Calu3 (cell line): ENCODE measurements around the gene GTF2F2. TPM values are rescaled to one million over a fixed set of nuclear protein-coding genes. Genes with fewer than 3 reads are reported as not detected.

Source experiments
- BruUV-seq: library from RNA; stranded (reverse); fragments of 400-500 nt; replicated peaks from 2 replicates; lab custom pipeline; 2021; lab: Mats Ljungman, UMichigan
- CTCF ChIA-PET: fragments of 300-600 bp; sonication (Branson Sonifier 250); formaldehyde crosslinking; loops from one replicate; lab custom pipeline; 2022; ENCODE audit warnings: antibody characterized with exemption; lab: Charles Lee
- DNase-seq: peaks from one replicate; pipeline ENCODE4 v3.0.0; 2022
- H3K27ac Mint-ChIP-seq: one replicate; pipeline ENCODE4 v1.8.0; 2022; ENCODE audit warnings: mixed read lengths; ENCODE audit not compliant: unreplicated experiment
- H3K27me3 Mint-ChIP-seq: one replicate; pipeline ENCODE4 v1.8.0; 2022; ENCODE audit warnings: mixed read lengths; ENCODE audit not compliant: unreplicated experiment
- H3K36me3 Mint-ChIP-seq: one replicate; pipeline ENCODE4 v1.8.0; 2022; ENCODE audit warnings: mild to moderate bottlenecking, moderate library complexity, mixed read lengths; ENCODE audit not compliant: insufficient read depth, unreplicated experiment
- H3K4me1 Mint-ChIP-seq: one replicate; pipeline ENCODE4 v1.8.0; 2022; ENCODE audit warnings: mild to moderate bottlenecking, low read depth, mixed read lengths; ENCODE audit not compliant: unreplicated experiment
- H3K4me3 Mint-ChIP-seq: one replicate; pipeline ENCODE4 v1.8.0; 2022; ENCODE audit warnings: mild to moderate bottlenecking, low read depth, moderate library complexity, mixed read lengths; ENCODE audit not compliant: unreplicated experiment
- H3K9me3 Mint-ChIP-seq: one replicate; pipeline ENCODE4 v1.8.0; 2022; ENCODE audit warnings: low read depth, mixed read lengths; ENCODE audit not compliant: unreplicated experiment
- intact Hi-C: fragments of 100-400 bp; cut with micrococcal nuclease; formaldehyde crosslinking; loops from one replicate; pipeline ENCODE4 v1.10.0; 2022; ENCODE audit not compliant: unreplicated experiment
- total RNA-seq: library from RNA; stranded (reverse); gene quantifications from 2 replicates; pipeline ENCODE4 v1.2.3, GENCODE V29; 2022
- TF ChIP-seq, protein P1 (sequence below): fragments of 200-600 bp; IDR thresholded peaks from one replicate; pipeline ENCODE4 v1.8.0; 2022; ENCODE audit warnings: antibody characterized with exemption; ENCODE audit not compliant: unreplicated experiment

The GTF2F2 gene
- total RNA-seq, 1 experiment from 2014 or later, result 23.9 TPM

DNA sequence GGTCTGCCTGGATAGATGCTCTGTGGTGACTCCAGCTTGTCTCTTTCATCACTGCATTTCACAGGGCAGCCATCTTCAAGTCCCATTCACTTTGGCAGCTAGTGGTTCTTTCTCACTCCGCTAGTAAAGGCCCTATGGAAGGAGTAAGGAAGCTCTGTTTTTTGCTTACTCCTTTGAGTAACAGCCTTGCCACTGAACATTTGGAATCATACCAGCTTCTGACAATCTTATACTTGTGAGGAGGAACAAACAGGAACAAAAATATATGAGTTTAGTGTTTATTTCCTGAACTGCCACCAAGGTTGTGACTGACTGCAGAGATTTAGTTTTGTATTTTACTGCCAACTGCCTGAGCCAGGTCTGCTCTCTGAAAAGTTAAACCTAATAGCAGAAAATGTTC, 41.9 kb downstream of the GTF2F2 start:
- Mint-ChIP-seq H3K4me3 (no peak overlapping the region), H3K36me3 (peaks cover 4% of the 10 kb centered on the region), H3K27ac (no peak overlapping the region), H3K4me1 (peaks cover 13% of the 10 kb centered on the region), H3K27me3 (no peaks in the 10 kb centered on the region), H3K9me3 (no peaks in the 10 kb centered on the region)
- no peak for DNase-seq
- CTCF ChIA-PET, result interaction anchor here (0.6 to 1.6 kb wide), 3 partner anchors 19 to 70 kb away, joined by 3 read pairs; no protein-coding TSS in a partner anchor
- TF ChIP-seq, protein P1, sequence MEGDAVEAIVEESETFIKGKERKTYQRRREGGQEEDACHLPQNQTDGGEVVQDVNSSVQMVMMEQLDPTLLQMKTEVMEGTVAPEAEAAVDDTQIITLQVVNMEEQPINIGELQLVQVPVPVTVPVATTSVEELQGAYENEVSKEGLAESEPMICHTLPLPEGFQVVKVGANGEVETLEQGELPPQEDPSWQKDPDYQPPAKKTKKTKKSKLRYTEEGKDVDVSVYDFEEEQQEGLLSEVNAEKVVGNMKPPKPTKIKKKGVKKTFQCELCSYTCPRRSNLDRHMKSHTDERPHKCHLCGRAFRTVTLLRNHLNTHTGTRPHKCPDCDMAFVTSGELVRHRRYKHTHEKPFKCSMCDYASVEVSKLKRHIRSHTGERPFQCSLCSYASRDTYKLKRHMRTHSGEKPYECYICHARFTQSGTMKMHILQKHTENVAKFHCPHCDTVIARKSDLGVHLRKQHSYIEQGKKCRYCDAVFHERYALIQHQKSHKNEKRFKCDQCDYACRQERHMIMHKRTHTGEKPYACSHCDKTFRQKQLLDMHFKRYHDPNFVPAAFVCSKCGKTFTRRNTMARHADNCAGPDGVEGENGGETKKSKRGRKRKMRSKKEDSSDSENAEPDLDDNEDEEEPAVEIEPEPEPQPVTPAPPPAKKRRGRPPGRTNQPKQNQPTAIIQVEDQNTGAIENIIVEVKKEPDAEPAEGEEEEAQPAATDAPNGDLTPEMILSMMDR, result no peak
- no TSS peak for BruUV-seq
- intact Hi-C loops, result no loop called here

DNA sequence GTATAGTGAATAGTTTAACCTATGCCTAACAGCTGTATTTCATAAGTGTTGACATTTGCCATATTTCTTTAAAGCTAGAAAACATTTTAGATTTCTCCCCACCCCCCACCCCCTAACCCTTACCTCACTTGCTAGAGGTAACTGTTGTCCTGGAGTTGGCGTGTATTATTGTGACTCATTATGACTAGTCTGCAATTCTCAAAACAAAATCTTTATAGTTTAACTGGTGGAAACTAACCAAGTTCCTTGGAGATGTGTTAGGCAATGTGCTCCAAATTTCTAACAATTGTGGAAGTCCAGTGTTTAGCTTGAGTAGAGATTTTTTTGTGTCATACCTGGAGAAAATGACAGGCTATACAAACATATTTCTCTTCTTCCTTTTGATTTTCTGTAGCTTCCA, 42.5 kb downstream of the GTF2F2 start:
- TF ChIP-seq, protein P1, result no peak
- H3K36me3 Mint-ChIP-seq, result peaks cover 4% of the 10 kb centered on the region
- H3K4me3 Mint-ChIP-seq, result no peak overlapping the region
- H3K27me3 Mint-ChIP-seq, result no peaks in the 10 kb centered on the region
- H3K4me1 Mint-ChIP-seq, result peaks cover 10% of the 10 kb centered on the region
- intact Hi-C loops, result no loop called here
- no peak for DNase-seq
- CTCF ChIA-PET, result interaction anchor here (0.6 to 1.6 kb wide), 4 partner anchors 18 to 137 kb away, joined by 3 to 4 read pairs (median 3); no protein-coding TSS in a partner anchor
- H3K9me3 Mint-ChIP-seq, result no peaks in the 10 kb centered on the region
- BruUV-seq, result no TSS peak
- H3K27ac Mint-ChIP-seq, result no peak overlapping the region

DNA sequence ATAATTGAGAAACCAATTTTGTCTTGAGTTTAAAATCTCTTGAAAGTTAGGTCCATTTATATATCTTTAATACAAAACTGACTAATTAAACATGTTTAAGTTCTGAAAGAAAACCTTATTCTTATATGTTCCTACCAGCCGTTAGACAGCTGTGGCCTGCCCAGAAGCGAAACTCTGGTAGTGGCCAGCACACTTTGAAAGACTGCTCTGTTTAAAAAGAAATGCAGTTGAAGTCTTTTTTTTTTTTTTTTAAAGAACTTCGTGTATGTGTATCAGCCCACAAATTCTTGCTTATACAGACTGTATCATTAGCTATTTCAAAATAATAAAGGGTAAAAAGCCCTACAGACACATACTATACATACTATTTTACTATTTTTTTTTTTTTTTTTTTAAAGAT, 46.5 kb downstream of the GTF2F2 start:
- intact Hi-C loops, result no loop called here
- no peak for DNase-seq
- H3K27ac Mint-ChIP-seq, result no peak overlapping the region
- H3K27me3 Mint-ChIP-seq, result no peaks in the 10 kb centered on the region
- H3K9me3 Mint-ChIP-seq, result no peaks in the 10 kb centered on the region
- no peak overlapping the region for H3K4me3 Mint-ChIP-seq
- no TSS peak for BruUV-seq
- TF ChIP-seq, protein P1, result no peak
- CTCF ChIA-PET, result interaction anchor here (0.7 kb wide), 1 partner anchor 37 kb away, joined by 6 read pairs; no protein-coding TSS in a partner anchor
- peaks cover 7% of the 10 kb centered on the region for H3K4me1 Mint-ChIP-seq
- peaks cover 4% of the 10 kb centered on the region for H3K36me3 Mint-ChIP-seq

DNA sequence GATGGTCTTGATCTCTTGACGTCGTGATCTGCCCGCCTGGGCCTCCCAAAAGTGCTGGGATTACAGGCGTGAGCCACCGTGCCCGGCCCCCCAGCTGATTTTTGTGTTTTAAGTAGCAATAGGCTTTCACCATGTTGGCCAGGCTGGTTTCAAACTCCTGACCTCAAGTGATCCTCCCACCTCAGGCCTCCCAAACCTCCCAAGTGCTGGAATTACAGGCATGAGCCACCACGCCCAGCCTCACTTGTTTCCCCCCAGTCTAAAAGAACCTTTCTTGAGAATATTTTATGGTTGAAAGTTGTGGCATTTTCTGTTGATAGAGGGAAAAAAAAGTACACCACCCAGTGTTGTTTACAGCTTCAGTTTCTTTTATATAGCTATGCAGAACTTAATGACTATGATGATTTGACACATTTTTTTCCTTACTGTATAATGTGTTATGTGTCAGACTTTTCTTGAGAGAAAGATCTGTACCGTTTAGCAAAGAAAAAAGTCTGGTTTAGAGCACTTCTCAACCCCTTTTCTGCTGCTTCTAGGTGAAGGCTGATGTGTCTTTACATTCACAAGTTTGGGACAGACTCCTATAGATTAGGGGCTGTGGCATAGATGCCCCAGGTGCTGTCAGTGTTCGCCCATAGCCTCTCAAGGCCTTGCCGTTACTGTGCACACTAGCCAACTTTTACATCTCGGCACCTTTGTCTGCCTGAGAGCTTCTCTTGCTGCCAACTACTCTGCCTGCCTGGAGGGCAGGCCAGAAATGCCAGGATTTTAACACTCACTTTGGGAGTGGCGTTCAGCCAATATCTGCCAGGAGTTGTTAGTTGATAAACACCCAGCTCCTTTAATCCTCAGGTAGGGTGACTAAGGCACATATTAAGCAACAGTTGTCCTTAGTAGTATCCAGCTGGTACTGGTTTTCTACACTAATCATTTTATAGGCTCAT, 47.6 kb downstream of the GTF2F2 start:
- no peaks in the 10 kb centered on the region for H3K9me3 Mint-ChIP-seq
- TF ChIP-seq, protein P1, result no peak
- H3K4me3 Mint-ChIP-seq, result no peak overlapping the region
- CTCF ChIA-PET, result interaction anchor here (0.7 to 0.9 kb wide), 3 partner anchors 25 to 41 kb away, joined by 5 to 6 read pairs (median 6); no protein-coding TSS in a partner anchor
- intact Hi-C loops, result no loop called here
- H3K27me3 Mint-ChIP-seq, result no peaks in the 10 kb centered on the region
- DNase-seq, result peak; percentile 60
- H3K27ac Mint-ChIP-seq, result no peak overlapping the region
- H3K4me1 Mint-ChIP-seq, result peaks cover 7% of the 10 kb centered on the region
- BruUV-seq, result no TSS peak
- H3K36me3 Mint-ChIP-seq, result peaks cover 4% of the 10 kb centered on the region
